Stimulated activated CD4-positive, alpha-beta T cell treated with anti-CD3 and anti-CD28 coated beads, Interleukin-1b, Interleukin-23, amount 100 ng/mL, for 24 hours (primary cell): ENCODE measurements around the gene CEP120.
A peak's percentile ranks its signal among the peaks of the same experiment; 100 is the strongest.
"Not testable (repeated sequence)": the region's sequence is repeated elsewhere in the genome, so short reads cannot be mapped to it uniquely, and the experiment has no call there.

Experiments used
- DNase-seq, 4 experiments: peaks; one replicate each; pipeline ENCODE4 v3.0.0-alpha.2; 2020; ENCODE audit warnings: low read depth in 4 of 4, low spot score in 1 of 4

CEP120 gene

DNA sequence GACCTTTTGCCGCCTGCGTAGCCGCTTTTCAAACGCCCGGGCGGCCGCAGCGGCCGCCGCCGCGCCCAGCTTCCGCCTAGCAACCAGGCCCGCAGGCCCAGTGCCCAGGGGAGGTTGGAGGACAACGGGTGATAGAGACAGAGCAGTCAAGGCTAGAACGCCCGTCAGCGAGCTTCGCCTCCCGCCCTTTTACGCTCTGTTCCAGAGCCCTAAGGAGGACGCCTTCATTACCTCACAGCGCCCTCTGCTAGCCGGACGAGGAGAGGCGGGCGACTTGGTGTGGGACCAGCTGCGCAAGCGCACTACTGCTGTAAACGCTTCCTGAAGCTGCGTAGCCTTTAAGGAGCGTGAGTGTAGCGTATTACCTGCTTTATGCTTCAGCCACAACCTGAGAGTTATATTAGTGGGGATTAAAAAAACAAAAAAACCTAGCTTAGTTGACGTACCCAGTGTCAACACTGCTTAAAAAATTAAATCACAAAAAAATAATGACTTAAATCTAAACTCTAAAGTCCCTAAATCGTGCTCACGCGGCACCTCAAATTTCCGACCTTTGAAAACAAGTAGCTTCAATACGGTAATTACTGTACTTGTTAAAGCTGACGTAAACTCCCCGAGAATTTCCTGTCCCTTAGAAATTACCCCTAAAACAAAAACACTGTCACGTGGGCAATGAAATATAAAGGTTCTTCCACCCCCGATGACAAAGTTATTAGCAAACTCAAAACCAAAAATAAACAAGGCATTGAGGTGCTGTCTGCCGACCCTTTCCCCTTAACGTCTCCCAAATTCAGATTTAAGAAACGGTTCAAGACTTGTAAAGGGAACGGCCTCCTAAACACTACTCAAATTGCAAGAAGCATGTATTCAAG is at the start of gene CEP120:
CEP120 (minus strand) TSS at position 126 of the 872 bp plus-strand sequence. CDS start 405 bp downstream, outside the sequence.
- peak; percentile 80 to 94 (median 87) for DNase-seq

DNA sequence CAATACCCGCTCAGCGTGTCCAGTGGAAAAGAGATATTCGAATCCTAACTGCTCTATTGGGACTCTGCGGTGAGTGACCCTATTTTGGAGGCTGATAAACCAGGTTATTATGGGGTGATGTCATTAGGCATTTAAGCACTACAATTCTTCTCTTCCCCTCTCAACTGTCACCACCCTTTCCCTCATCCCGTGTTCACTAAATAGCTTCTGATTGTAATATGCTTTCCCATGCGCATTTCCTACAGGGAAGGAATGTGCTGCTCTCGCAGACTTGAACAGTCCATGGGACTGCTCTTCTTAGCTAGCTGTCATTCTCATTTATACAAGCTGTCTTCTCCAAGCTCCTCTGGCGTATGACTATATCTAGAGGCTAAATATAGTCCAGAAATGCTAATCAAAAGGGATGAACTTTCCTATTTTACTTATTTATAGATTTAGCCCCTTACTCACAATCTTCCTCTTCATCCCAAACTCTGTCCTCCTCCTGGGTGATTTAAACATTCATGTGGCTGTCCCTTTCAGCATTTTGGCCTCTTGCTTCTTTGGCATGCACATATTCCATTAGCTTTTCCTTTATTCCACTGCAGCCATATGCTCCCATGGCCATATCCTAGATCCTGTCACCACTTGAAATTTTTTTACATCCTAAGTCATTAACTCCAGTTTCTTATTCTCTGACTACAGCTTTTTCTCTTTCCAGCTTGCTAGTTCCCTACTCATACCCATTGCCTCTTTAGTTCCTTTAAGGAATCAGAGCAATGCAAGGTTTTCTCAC is 49.1 kb upstream of the CEP120 start:
- no peak for DNase-seq

DNA sequence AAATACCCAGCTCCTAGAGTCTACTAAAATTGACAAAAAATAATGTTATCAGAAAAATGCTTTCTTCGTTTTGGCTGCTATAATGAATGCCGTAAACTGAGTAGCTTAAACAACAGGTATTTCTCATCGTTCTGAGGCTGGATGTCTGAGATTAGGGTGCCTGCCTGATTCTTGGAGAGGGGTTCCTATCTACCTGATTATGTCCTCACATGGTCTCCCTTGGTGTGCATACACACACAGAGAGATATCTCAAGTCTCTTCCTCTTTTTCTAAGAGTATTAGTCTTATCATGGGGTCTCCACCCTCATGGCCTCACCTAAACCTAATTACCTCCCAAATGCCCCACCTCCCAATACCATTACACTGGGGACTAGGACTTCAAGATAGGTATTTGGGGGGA is 48.2 kb upstream of the CEP120 start:
- no peak for DNase-seq

DNA sequence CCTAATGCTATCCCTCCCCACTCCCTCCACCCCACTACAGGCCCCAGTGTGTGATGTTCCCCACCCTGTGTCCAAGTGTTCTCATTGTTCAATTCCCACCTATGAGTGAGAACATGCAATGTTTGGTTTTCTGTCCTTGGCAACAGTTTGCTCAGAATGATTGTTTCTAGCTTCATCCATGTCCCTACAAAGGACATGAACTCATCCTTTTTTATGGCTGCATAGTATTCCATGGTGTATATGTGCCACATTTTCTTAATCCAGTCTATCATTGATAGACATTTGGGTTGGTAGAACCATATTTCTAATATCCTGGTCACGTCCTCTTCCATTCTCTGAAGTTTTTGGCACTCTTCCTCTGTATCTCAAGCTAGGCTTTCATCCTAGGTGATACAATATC is 43.6 kb upstream of the CEP120 start:
- DNase-seq, result not testable (repeated sequence)

DNA sequence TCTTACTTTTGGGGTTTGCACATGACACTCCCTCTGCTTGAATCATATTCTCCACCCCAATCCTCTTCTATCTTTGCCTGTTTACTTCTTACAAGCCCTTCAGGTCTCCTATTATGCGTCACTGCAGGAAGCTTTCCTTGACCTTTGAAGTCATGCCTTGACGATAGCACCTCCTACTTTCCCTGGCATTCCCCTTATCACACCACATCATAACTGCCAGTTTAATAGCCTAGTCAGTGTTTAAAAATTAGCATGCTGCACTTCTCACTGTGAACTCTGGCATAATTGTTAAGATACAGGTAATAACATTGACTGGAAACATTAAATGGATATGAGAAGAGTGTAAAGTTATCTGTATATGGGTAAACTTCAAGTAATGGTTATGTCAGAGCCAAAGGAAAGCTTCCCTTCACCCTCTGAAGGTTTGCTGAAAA is 37.1 kb upstream of the CEP120 start:
- no peak for DNase-seq

DNA sequence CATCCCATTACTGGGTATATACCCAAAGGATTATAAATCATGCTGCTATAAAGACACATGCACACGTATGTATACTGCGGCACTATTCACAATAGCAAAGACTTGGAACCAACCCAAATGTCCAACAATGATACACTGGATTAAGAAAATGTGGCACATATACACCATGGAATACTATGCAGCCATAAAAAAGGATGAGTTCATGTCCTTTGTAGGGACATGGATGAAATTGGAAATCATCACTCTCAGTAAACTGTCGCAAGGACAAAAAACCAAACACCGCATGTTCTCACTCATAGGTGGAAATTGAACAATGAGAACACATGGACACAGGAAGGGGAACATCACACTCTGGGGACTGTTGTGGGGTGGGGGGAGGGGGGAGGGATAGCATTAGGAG is 35.8 kb upstream of the CEP120 start:
- not testable (repeated sequence) for DNase-seq

DNA sequence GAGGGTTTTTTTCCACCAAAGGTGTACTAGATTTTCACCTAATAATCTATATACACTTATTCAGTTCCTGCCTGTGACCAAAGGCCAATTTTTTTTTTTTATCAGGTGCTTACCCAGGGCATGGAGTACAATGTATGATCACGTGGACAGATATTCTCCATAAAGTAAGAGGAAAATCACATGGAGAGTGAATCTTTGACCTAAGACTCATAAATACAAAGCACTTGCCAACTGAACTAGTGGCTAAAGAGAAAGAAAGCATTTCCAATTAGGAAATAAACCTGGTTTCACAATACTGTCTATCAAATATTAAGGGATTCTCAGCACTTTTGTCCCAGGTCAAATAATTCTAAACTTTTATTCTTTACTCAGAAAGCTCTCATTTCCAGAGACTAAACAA is 33.0 kb upstream of the CEP120 start:
- no peak for DNase-seq

DNA sequence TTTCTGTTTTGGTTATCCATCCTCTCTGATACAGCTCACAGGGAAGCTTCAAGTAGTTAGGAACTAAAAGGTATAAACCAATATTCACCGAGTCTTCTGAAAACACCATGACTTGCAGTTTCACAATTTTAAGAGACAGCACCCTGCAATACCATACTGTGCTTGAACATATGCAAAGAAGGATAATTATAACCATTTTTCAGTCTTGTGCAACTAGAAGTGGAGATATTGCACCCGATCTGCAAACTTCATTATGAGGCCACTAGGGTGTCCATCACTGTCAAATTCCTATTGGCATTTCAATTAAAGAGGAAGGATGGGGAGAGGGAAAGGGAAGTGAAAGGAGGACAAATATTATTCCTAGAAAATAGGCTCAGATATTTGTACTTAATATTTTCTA is 32.4 kb upstream of the CEP120 start:
- DNase-seq, result no peak

DNA sequence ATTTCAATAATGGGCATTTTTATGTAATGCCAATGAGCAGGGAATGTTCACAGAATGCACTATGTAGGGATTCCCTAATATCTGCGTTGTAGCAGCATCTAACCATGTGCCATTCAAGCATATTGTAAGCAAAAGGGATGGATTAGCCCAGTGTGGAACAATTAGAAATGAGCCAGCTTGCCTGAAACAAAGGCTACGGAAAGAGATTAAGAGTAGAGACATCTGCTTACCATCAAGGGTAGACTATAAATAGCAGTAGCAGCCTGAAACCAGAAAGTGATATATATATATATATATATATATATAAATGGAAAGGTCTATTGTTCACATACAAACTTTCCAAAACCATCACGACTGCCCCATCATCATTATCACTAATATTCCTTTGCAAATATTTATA is 31.9 kb upstream of the CEP120 start:
- DNase-seq, result no peak

DNA sequence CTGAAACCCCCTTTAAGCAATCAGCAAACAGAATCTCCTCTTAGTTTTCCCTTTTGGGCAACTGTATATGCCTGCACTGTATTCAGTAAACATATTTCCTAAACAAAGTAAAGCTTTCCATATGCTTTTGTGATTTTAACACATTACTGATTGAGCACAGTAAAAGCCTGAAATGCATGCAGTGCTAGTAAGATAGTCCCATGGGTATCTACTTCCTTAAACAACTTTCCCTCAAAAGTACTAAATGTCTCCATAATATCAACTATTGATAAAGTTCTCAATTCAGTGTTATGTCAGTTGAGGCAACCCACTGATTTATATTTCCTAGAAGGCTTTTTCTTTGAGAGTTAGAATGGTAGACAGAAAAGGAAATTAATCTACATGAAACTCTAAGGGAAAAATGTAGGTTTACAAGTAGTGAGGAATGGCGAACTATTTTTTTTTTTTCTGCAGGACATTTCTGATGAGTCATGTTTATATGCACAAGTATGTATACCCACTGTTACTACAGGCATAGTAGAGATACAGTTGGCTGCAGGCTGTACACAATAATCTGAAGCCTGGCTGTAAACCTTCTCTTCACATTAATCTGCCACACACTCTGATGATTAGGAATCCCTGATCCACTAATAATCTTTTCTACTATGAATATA is 31.2 kb upstream of the CEP120 start:
- DNase-seq, result no peak

DNA sequence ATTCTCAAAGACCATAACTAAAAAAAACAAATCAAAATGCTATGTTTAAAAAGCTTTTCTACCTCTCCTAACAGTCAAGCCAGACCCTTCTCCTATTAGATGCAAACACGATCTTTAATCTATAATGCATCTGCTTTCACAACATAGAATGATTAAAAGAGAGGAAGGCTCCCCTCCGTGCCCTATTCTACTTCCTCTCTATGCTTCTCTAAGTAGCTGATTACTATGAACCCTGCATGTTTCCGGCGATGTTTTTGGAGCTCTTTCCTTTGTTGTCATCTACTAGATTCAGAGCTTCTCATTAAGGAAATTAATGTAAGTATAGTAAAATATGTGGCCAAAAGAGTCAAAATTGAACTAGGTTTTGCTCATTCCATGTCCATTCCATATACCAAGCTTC is 29.2 kb upstream of the CEP120 start:
- DNase-seq, result no peak

DNA sequence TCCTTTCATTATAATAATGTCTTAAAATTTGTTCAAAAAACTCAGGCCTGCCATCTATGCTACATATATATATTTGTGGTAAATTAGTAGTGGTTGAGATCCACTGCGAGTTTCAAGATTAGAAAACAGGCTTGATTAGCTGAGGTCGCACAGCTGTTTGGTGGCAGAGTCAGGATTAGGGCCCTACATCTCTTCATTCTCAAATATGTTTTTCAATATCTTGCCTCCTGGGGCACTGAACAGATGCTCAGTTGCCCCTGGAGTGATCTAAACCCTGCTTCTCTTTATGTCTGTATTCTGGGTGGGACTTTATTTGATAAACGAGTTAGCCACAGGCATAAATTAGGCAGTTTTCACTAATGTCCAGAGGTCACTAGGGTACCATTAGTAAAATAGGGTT is 27.8 kb upstream of the CEP120 start:
- no peak for DNase-seq

DNA sequence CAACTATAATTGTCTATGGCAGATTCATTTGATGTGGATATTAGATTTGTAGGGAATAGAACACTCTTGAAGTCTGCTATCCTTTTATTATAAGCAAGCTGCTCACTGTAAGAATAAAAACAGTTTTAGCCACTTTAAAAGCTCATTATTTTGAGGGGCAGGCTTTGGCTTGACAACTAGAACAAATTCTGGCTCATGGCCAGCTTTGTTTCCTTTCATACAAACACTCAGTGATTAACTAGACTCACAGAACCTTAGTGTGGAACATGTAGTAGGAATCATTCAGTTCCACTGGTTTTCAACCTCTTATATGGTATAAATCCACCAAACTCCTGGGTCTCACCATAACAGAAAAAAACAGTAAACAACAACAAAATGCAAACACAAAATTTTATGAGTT is 27.4 kb upstream of the CEP120 start:
- no peak for DNase-seq

DNA sequence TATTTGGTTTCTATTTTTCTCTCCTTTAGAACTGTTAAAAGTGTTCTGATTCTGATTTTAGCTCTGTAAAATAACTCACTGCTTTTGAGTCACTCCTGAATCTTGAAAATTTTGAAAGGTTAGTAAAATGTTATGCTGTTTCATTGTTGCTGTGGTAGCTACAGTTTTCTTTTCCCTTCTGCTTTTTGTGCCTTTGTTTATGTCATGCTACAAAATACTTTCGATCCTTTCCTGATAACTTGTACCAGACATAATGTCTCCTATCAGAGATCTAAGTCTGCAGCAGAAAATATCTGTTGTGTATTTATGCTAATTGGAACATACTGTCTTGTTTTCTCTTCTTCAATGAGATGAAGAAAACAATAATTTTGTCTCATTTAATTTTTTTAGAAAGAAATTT is 26.9 kb upstream of the CEP120 start:
- no peak for DNase-seq

DNA sequence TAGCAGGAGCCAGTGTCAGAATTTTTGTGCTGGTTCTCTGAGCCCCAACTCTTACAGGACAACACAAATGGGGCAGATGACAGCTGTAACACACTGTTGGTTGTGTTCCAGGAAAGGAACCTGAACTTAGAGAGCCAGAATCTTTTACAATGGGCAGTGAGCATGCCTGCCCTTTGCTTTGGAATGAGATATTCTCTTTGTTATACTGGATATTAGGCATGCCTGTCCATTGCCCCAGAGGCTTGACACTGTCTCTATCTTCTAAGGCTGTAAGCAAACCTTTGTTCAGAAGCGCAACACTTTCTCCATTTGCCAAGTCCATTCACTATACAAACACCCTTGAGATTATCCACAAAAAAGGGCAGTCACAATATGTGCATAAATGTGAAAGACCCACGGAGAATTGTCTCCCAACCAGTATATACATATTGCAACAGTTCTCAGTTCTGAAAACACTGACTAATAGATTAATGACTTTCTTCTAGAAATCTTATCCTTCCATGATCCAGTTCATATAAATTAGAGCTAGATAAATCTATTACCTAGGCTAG is 26.3 kb upstream of the CEP120 start:
- DNase-seq, result no peak

DNA sequence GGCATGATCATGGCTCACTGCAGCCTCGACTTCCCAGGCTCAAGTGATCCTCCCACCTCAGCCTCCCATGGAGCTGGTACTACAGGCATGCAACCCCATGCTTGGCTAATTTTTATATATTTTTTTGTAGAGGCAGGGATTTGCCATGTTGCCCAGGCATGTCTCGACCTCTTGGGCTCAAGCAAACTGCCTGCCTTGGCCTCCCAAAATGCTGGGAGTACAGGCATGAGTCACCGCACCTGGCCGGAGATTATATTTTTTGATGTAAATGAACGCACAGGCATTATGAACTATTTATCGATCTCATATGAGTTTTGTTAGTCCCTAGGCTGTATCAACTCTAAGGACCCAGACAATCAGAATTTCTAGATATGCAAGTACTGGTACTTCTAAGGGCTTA is 25.5 kb upstream of the CEP120 start:
- no peak for DNase-seq

DNA sequence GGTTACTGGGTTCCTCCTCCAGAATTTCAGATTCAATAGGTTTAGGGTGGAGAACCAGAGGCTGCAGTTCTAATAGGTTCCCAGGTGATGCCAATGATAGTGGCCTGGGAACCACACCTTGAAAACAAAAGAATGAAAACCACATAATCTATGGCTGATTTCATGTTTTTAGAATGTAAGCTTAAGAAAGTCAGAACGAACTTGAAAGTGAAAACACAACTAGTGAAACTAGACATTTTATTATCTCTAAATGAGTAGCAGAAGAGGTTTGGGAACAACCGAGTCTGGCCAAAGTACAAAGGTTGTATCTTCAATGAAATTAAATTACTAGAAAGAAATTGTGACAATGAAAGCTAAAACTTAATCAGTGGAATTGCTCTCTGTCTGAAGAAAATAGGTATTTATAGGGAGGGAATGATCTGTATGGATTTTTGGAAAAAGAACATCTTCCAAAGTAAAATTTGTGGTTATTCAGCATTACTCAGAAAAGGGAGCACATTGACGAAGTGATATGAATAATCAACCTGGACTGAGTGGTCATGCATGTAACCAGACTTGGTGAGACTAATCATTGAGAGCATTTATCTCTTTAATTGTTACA is 24.9 kb upstream of the CEP120 start:
- DNase-seq, result no peak

DNA sequence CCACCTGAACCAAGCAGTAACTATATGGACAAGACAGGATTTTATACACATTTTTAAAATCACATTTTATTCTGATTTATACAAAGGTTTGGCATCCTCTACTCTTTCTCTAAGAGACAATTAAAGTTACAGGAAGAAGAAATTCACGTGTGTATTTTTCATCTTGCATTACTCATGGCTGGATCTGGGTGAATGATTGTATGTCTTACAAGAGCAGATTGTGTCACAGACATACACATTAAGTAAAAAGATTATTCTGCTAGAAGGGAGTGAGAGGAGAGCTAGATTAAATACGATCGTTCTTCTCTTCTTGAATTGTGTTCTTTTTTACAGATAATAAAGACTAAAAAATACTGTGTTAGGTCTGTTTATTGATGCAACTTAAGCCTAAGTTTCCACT is 20.8 kb upstream of the CEP120 start:
- no peak for DNase-seq

DNA sequence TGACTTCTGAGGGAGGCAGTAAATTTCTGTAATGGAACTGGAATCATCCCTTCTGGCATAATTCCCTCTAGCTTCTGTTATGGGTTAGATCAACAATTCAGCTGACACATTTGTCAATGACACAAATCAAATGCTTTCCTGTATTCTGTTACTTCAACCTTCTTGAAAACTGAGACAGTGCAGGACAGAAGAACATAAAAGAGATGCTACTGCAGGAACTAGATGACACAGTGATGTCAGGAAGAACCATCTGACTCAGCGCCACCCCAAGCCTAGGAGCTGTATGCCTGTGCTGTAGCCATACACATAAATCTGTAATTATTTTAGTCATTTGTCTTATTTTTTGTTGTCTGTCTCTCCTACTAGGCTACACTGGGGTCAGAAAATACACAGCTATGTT is 18.2 kb upstream of the CEP120 start:
- DNase-seq, result no peak

DNA sequence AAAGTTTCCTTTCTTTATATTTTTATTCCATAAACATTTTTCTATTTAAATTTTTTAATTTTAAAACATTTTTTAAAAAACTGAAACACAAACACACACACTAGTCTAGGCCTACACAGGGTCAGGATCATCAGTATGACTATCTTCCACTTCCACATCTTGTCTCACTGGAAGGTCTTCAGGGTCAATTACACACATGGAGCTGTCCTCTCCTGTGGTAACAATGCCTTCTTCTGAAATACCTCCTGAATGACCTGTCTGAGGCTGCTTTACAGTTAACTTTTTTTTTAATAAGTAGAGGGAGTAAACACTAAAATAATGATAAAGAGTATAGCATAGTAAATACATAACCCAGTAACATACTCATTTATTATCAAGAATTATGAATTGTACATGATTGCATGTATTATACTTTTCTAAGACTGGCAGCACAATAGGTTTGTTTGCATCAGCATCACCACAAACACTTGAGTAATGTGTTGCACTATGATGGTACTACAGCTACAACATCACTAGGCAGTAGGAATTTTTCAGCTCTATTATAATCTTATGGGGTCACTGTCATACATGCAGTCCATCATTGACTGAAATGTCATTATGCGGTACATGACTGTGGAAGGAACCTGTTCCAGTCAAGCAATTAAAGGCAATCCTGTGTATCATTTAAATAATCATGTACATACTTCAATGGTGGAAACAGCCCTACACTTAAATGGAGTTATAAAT is 17.4 kb upstream of the CEP120 start:
- DNase-seq, result no peak
